Left cardiac atrium (tissue), 4 donors: ENCODE data around the gene BICD1. TPM values are rescaled to one million over a fixed set of nuclear protein-coding genes. Genes with fewer than 3 reads are reported as not detected.
"Not testable (repeated sequence)": the region's sequence is repeated elsewhere in the genome, so short reads cannot be mapped to it uniquely, and the experiment has no call there.

Source experiments
- ATAC-seq, 2 donors: fragments of 200-7000 bp; cut with Tn5 transposase; one replicate each; pipeline ENCODE4 v1.9.1; 2020; ENCODE audit warnings: mild to moderate bottlenecking in 2 of 2, moderate library complexity in 2 of 2
- DNase-seq: peaks from one replicate; pipeline ENCODE4 v3.0.0-alpha.2; 2020
- intact Hi-C, 2 donors: fragments of 100-400 bp; cut with DNase I; formaldehyde crosslinking; loops; one replicate each; pipeline versions ENCODE4 v1.14.1 to v1.15.1; 2022 to 2023
- total RNA-seq, 2 donors: library from RNA; stranded (reverse); fragmentation: NEBNext Ultra II Directional; extraction: Animal tissue kit (Norgen Biotek cat#: 25700); gene quantifications; one replicate each; pipeline ENCODE4 v1.2.1, GENCODE V29; 2021
- donor health status: DM: no; HTN: yes; CAD: no.
- donor health status: DM: no; HTN: yes; CAD: no; lungs with severe emphysema.
- donor health status: DM: yes; HTN: yes; CAD: no.
- donor health status: Dilated cardiomyopathy.

The BICD1 gene
- total RNA-seq, 2 donors from 2014 or later, result 5.6 to 14.6 TPM

DNA sequence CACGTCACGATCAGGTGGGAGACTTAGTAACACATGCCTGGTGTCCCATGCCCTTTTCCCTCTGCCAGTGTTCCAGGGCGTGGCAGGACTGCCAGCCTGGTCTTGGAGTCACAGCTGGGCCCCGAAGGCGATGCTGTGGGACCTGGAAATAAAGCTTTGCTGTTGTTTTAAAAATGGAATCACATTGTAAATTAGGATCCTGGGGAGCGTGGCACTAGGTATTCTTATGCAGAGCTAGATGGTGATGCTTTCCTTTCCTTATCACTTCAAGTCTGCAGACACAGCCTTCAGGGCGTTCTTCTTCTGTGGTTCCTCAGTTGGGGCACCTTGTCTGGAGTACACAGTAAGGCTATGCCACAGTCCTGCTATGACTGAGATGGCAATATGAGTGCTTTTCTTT lies 64.6 kb downstream of the BICD1 start:
- DNase-seq (no peak), ATAC-seq (no peak)
- intact Hi-C loops, result no loop called here

- no peak for DNase-seq
- intact Hi-C loops, result no loop called here
- no peak for ATAC-seq
Observed at GRCh38 chr12:32176606-32177005, 70.0 kb downstream of the BICD1 start.

- no peak for DNase-seq
- ATAC-seq, result no peak
- intact Hi-C loops, result no loop called here
Observed at GRCh38 chr12:32178341-32179010, 71.8 kb downstream of the BICD1 start.

- intact Hi-C loops, result no loop called here
Observed at GRCh38 chr12:32179011-32179395, 72.4 kb downstream of the BICD1 start.

GRCh38 chr12:32181498-32182175 lies 75.0 kb downstream of the BICD1 start:
- DNase-seq (no peak), ATAC-seq (no peak)

More at GRCh38 chr12:32179011-32179395, 72.4 kb downstream of the BICD1 start:
- DNase-seq, result no peak
- no peak for ATAC-seq

DNA sequence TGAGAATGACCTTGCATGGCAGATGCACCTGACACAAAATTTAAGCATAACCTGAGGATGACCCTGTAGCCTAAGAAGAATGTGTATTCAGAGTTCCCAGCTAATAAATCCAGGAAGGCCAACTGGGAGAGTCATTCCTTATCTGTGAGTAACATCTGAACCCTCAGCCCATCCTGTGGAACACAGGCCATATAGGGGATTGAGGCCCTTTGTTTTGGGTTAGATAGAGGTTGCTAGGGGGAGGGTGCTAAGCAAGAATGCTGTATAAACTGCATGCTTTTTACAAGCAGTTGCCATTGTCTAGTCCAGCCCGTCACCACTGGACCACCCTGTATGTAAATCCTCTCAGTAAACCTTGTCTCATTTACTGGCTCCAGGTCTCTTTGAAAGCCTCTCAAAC lies 77.0 kb downstream of the BICD1 start:
- no peak for ATAC-seq
- intact Hi-C loops, result no loop called here
- DNase-seq, result no peak

More at GRCh38 chr12:32181498-32182175, 75.0 kb downstream of the BICD1 start:
- intact Hi-C loops, result no loop called here

DNA sequence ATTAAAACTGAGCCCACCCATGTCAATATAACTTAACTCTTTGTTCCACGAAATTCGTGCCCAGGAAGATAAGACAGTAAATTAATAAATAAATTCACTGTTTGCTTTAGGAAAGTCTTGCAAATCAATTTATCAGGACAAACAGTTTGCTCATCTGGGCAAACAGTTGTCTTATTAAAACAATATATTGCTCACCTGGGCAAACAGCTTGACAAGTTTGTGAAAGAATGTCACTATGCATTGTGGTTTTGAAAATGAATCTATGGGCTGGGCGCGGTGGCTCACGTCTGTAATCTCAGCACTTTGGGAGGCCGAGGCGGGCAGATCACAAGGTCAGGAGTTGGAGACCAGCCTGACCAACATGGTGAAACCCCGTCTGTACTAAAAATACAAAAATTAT lies 80.5 kb downstream of the BICD1 start:
- DNase-seq, intact Hi-C loops, ATAC-seq: not testable (repeated sequence)

GRCh38 chr12:32191445-32191844 lies 84.8 kb downstream of the BICD1 start:
- ATAC-seq (no peak), DNase-seq (no peak)
- intact Hi-C loops, result no loop called here

GRCh38 chr12:32196250-32197198 lies 89.9 kb downstream of the BICD1 start:
- DNase-seq (no peak), ATAC-seq (no peak)
- intact Hi-C loops, result no loop called here

DNA sequence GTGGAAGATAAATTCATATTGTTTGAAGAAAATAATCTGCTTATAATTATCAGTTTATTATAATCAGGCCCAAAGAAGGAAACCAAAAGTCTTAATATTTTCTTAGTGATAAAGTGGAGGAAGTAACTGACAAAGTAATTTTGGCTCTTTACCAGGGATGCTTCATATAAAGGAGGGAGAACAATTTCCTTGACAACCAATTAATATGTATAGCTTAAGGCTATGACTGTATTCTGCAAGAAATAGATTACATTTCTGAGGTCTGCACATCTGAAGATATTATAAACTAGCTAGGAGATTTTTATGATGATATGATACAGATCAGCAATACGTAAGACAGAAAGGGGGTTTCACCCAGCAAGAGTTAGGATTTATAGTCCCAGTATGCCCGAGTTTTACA lies 90.8 kb downstream of the BICD1 start:
- intact Hi-C loops, result no loop called here
- DNase-seq (no peak), ATAC-seq (no peak)

DNA sequence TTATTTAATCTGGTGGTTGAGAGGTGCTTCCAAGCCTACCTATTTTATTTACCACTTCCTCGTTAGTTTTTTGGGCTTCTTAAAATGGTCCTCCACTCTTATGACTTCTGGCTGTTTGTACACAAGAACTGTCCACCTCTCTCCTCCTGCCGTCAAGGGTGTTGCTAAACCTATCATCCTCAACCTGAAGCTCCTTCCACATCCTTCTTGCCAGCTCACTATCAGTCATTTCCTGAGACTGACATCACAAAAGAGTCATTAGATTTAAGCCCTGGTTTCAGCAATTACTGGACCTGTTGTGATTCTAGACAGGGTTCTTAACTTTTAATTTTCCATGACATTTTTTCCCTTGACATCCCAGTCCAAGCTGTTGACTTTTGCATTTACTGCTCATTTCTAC lies 91.9 kb downstream of the BICD1 start:
- DNase-seq (no peak), ATAC-seq (no peak)
- intact Hi-C loops, result no loop called here

DNA sequence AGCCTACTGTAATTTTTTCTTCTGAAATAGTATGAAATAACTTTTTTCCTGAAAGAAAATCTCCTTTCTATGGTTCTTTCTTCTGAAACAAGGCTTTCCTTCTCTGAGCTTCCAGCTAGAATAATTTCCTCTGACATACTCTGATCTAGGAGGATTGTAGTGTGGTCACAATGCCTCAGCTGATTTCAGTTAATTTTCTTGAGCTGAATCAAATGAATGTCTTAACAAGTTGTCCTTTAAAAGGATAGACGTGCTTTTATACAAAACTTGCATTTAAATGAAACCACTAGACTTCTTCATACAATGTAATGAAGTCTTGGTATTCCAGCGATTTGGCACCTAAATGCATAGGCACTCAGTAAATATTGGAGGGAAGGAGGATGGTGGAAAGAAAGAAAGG lies 94.4 kb downstream of the BICD1 start:
- no peak for DNase-seq
- intact Hi-C loops, result no loop called here
- ATAC-seq, result no peak

DNA sequence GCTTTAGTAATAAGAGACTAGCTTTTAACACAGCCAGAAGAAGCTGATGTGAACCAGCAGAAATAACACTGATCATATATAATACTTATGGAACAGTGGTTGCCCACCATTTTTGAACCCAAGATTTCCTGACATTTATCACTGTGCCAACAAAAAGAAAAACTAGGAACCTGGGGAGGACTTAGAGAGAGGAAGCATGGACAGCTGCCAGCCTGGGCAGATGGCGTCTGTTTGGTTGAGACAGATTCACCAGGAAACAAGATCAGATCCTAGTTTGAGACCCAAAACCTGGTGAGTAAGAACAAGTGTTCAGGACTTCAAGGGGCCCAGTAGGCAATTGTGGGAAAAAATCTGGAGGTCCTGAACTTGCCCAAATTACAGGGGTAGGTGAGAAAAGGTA lies 95.3 kb downstream of the BICD1 start:
- DNase-seq, result no peak
- no peak for ATAC-seq
- intact Hi-C loops, result no loop called here

DNA sequence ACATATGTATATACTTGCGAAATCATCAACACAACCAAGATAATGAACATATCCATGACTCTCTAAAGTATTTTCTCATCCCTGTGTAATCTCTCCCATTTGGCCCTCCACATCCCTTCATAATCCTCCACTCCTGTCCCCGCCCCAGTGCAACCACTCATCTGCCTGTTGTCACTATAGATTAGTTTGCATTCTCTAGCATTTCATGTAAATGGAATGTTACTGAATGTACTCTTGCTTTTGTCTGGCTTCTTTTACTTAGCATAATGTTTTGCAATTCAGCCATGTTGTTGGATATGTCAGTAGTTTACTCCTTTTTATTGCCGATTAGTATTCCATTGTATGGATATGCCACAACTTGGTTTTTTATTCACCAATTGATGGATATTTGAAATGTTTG lies 99.1 kb downstream of the BICD1 start:
- DNase-seq (no peak), ATAC-seq (no peak)
- intact Hi-C loops, result no loop called here

GRCh38 chr12:32208355-32208754 lies 101.7 kb downstream of the BICD1 start:
- no peak for ATAC-seq
- intact Hi-C loops, result no loop called here
- no peak for DNase-seq

DNA sequence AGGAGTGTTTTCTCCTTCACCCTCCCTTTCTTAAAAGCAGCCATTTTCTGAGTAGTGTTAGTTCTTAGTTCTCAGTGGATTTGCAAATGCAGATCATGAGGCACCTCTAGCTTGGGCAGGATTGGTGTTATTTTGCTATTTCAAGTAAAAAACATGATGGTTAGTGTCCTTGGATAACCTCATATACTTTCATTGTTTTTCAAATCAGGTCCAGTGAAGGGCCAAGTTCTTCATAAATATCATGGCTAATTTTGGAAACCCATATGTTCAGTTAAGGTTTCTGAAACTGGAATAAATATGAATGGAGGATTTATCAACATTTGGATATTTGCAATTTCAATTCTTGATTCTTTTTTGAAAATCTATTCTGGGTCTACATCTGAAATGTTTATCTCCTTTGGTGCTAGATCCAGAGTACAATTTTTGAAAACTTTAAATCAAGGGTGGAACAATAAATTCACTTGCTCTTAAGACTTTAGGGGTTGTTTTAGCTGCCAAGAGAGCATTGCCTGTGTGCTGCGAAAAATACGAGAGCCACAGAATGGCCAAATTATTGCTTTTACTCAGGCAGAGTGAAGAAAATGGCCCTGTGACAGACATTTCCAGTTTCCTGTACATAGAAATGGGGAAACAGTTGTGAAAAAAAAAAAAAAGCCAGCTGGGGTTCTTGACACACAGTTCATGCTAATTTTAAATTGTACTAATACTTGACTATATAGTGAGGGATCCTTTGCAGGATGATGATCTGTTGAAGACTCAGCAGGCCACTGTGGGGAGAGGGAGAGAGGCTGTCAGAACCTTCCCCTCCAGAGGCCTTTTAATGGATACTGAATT lies 104.6 kb downstream of the BICD1 start:
- ATAC-seq (no peak), DNase-seq (no peak)
- intact Hi-C loops, result no loop called here

DNA sequence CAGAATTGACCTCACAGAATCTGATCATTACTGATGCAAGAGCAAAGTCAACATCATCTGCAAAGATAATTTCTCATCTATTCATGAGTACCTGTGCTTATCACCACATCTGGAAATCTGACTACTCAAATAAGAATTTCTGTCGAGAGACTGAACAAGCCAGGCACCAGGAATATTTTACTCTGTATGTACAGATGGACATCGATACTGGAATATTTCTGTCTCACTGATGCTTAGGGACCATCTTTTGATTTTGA lies 105.2 kb downstream of the BICD1 start:
- ATAC-seq (no peak), DNase-seq (no peak)
- intact Hi-C loops, result no loop called here

DNA sequence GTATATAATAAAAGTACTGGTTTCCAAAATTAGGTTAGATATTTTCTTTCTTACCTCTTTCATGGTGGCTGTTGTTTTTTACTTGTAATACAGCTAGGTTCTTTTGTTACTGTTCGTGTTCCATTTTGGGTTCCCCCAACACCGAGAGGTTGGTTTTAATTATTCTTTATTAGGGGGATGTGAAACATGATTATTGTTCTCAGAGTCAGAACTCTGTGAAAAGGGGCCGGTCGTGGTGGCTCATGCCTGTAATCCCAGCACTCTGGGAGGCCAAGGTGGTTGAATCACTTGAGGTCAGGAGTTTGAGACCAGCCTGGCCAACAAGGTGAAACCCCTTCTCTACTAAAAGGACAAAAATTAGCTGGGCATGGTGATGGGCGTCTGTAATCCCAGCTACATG lies 108.1 kb downstream of the BICD1 start:
- DNase-seq (no peak), ATAC-seq (no peak)
- intact Hi-C loops, result no loop called here
